HG02610 (cell line): ENCODE results near the gene MAGOH.
A peak's percentile ranks its signal among the peaks of the same experiment; 100 is the strongest.

Source experiments
- ATAC-seq: cut with Tn5 transposase; IDR thresholded peaks from one replicate; pipeline ENCODE4 v1.9.1; 2021; ENCODE audit warnings: mild to moderate bottlenecking, moderate library complexity; ENCODE audit not compliant: unreplicated experiment

Gene MAGOH

DNA sequence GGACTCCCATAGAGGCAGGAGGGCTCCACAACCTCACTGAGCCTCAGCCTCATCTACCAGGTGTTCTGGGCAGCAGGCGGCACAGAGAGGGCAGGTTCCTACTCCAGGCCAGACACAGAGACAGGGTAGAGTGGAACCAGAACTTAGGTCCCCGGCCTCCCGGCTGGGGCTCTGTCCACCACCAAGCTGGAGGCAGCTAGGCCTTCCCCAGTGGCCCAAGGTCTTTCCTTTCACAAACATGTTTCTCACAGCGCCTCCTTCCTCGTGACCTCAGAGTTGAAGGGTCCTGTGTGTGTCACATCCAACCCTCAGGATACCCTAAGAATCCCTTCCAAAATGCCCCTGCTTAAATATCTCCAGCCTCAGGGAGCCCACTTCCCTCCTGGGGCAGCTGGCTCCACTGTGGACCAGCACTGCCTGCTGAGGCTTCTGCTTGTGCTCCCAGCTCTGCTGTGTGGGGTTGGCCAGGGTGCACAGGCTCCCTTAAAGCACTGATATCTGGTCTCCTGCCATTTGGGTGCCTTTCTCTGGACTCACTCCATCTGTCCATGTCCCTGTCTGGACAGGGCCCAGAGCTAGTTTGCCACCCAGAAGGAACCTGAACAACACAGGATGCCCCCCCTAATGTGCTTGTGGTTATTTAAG, 33.2 kb upstream of the MAGOH start:
- ATAC-seq, result no peak

DNA sequence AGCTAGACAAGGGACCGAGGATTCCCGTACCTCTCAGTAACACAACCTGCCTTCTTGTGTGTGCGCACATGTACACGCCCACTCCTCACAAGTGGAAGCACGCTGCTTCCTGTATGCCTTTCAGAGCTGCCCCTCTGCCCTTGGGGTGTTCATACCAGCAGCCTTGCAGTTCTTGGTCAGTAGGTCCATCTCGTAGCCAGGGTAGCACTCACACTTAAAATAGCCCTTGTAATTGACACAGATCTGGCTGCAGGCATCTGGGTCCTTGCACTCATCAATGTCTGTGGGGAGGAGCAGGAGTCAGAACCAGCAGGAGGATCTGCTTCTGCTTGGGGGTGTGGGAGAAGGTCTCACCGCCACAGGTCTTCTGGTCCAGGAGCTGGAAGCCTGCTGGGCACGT, 32.6 kb upstream of the MAGOH start:
- ATAC-seq, result no peak

DNA sequence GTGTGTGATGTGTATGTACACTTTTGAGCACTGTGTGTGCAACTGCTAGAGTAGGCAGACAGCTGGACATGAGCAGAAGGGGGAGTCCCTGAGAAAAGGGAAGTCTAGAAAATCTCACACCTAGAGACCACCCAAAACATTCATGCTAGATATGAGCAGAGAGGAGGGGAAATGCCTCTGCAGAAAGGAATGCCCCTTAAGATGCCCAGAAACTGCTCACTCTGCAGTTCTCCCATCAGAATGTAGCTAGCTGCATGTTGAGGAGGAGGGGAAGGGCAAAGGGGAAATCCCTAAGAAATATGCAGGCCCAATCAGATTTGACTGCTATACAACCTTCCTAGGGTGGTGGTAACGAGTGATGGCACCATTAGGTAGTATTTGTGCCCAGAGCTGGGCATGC, 31.8 kb upstream of the MAGOH start:
- peak; percentile 50 for ATAC-seq

DNA sequence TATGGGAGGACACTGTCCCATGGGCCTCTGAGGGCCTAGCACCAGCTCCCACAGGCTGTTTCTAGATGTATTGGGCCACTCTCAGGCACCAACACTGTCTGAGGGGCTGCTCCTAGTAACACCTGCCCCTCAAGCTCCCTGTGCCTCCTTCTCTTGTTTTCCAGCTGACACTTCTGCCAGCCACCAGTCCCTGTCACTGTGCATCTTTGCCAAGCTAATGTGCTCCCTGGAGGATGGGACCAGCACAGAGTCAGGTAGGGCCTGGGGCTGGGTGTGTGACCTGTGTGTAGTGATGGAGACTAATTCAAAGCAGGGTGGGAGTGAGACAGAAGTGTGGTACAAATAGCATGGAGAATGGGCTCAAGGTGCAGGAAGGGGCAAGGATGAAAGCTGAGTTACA, 29.4 kb upstream of the MAGOH start:
- no peak for ATAC-seq

DNA sequence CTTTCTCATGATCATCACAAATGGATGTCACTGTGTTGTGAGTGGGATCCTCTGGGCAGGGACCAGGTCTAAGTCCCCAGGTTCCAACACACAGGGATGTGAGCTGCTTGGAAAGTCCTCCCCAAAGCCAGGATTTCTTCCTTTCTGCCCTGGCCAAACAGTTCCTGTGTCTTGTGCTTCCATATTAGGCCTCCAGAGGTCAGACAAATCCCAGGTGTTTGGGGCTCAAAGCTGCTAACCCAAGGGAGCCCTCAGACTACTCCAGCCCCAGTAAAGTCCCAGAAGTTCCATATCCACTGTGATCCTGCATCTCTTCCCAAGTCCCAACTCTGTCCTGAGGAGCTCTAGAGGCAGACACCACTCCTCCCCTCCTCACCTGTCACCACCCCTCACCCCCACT, 27.7 kb upstream of the MAGOH start:
- no peak for ATAC-seq

DNA sequence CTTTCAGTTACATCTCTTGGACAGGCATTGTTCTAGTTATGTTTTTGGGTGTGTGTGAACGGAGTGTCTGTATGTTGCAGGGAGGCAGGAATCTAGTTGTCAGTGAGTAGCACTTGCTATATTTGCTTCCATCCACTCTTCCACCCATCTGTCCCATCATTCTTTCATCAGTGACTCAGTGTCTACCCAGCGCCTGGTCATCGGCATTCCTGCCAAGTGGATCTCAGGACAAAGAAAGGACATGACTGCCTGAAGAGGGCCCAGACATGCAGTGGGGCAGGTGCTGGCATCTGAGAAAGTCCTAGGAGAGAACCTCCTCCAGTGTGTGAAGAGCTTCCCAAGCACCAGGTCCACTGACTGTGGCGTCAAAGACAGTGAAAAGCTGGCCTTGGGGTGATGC, 27.3 kb upstream of the MAGOH start:
- ATAC-seq, result no peak

DNA sequence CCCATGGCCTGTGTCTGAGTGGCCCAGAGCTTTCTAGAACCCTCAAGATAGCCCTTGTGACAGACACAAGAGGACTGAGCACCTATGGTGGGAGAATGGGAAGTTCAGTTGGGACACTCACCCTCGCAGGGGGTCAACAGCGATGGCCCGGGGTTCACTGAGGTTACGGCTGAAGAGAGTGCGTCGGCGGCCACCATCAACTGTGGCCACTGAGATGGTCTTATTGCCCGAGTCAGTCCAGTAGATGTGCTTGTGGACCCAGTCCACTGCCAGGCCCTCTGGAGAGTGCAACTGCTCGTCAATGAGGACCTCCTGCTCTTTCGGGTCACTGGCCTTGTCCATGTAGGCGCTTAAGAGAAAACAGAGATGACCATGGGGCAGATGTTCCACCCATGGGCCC, 25.7 kb upstream of the MAGOH start:
- no peak for ATAC-seq

DNA sequence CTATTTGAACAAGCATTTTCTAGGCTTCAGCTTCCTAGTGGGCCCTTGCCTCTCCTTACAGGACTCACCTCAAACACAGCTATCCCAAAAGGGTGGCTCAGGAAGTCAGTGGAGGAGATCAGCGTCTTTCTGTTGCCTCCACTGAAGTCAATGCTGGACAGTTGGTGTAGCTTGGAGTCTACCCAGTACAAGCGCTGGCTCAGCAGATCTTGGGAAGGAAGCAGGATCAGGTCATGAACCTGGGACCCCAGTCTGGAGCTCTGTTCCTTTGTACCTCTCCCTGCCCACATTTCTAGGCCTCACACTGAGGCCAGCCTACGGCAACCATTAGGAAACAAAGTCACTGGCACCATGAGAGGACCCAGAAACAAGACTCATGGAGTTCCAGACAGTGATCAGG, 23.7 kb upstream of the MAGOH start:
- ATAC-seq, result no peak

DNA sequence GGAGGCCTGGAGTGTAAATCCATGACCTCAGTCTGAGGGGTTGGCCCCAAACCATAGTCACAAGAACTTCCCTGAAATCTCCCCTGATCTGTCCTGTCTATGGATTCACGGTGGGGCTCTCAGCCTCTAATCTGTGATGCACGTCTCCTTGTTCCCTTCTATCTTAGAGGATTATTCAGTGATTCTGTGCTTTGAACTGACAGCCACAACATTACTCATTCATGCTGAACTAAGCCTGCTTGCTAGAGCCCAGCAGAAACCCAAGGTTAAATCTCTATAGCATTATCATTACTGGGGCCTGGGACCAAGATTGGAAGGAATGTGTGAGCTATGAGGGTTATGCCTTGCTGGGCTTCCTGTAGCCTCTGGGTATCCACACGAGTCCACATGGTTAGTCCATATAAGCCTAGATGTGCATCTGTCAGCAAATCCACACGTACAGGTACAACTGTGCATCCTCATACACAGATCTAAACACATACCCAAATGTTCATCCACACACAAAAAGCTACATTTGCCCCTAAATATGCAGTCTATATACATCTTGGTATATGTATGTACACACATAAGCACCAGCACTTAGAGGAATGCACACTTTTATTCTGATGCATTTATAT, 22.4 kb upstream of the MAGOH start:
- ATAC-seq, result no peak

DNA sequence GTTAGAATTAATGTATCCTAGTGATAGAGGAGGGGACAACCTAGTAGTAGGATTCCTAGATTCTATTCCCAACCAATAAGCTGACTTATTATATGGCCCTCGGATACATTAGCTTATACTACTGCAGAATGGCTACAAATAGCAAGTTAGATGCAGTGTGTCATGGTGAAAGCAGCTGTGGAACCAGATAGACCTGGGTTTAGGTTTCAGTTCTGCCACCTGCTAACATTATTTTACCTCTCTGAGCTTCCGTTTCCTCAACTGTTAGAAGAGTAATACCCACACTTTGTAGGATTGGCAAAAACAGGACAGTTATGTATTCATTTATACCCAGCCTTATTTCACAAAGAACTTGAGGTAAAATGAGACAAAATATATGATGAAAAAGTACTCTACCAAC, 21.6 kb upstream of the MAGOH start:
- peak; percentile 70 for ATAC-seq

DNA sequence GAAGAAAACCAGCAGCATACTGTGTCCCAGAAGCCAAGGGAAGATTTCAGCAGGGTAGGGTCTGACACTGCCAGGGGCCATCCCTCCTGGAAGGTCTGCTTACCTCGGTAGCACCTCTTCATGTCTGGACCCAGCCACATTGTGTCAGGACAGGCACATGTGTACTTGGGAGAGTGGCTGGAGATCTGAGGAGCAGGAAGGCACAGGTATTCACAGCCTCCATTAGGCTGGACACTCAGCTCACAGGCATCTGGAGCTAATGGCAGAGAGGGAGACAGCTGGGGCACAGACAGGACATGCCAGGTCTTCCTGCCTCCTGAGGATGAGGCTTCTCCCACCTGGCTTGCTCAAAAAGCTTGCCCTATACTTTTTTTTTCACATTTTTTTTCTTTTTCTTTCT, 19.9 kb upstream of the MAGOH start:
- no peak for ATAC-seq

DNA sequence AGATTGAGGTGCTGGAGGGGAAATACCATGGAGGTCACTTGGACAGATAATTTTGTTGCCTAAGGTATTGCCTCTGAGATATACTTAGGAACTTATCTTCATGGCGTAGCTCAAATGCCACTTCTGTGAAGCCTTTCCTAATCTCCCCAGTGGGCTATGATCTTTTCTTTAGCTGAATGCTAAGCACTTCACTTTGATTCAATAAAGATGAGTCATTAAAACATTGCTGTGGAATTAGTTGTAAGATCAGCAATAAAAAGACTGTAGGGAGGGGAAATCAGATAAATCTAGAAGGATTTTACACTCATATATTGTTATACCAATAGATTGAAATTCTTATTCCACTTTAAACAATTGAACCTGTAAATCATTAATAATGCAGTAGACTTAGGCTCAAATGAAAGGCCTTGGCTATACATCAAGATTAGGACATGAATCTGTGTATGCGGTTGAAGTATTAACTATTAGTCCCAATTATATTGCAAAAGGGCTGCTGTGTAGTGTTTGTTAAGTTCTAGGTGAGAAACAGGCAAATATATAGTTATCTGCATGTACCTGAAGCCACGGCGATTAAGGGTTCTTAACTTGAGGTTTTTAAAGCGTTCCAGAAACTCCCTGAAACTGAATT, 19.2 kb upstream of the MAGOH start:
- no peak for ATAC-seq

DNA sequence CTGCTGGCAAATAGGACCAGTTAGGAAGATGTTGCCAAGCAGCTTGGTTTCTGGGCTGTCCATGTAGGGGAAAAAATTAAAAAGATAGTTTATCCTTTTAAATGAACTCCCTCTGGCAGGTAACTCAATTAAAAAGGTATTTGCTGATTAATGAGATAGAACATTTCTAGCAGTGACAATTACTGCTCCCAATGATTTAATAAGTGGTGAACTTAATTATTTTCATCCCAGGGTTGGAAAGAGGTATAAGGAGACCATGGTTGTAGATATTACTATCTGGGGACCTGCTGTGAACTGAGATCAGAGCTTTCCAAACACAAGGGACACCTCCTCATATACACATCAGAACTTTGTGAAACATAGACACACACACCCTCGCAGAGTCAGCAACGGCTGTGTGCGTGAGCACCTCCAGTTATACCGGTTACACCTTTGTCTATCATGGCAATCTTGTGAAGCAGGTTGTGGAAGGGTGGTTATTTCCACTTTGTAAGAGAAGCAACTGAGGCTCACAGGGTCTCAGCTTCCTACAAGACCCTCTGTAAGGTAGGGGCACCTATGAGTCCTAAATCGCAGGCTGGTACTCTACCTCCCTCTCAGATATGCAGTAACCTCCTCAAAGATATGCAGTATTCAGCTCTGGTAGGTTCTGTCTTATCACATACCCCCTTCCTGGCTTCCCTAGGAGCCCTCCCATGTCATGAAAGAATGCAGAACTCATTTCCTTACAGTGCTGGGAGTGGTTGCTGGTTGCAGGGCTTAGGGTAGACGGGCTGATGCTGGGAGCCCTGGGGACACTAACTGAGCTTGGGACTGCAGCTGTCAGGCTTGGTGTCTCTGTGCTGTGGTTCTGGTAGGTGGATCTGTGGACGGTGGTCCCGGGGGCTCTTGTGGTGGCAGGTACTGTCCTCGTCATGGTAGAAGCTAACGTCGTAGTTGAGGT, 18.5 kb upstream of the MAGOH start:
- ATAC-seq, result no peak

DNA sequence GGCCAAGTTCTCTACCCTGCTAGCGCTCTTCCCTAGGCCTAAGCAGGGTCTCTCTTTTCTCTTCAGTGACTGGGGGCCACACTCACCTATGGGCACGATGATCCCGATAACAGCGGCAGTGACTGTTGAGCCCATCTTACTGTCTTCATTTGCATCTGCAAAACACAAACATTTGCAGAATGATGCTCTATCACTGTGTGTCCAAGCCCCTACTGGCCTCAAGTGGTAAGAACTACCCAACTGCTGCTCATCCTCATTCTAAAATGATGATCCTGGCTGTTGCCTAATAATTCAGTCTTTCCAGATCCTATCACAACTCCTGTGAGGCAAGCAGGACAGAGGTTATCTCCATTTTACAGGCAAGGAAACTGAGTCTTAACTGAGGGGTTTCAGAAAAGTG, 16.7 kb upstream of the MAGOH start:
- ATAC-seq, result no peak

DNA sequence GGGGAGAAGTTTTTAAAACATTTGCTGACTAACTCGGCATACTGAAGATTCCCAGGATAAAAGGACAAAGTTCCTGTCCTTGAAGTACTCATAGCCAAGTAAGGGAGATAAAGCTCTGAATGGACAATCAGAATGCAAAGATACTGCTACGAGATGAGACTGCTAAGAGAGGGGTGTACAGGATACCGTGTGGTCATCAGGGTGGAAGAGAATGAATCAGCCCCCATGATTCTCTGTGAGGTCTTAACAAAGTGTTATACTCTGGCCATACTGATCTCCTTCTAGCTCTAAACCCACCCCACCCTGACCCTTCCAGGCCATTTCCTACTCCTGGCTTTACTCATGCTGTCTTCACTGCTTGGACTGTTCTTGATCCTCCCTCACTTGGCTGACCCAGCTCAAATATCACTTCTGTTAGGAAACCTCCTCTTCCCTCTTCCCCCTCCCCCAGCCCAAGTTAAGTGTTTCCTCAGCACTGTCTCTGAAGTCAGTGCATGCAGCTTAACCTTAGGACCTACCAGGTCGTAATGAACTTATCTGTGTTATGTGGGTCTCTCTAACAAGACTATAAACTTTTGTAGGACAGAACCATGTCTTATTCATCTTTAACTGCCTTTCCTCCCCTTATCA, 15.8 kb upstream of the MAGOH start:
- no peak for ATAC-seq

DNA sequence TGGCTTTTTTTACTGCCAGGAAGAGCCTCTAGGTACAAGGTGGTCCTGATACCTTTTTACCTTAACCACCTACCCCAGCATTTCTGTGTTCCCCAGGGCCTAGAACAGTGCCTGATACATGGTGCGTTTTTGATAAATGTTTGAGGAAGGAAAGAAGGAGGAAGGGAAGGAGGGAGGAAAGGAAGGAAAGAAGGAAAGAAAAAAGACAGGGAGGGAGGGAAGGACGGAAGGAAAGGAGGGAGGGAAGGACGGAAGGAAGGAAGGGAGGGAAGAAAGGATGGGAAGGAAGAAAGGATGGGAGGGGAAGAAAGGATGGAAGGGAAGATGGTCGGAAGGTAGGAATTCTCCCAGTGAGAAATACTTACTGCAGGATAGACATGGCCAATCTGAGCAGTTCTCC, 12.0 kb upstream of the MAGOH start:
- ATAC-seq, result no peak

DNA sequence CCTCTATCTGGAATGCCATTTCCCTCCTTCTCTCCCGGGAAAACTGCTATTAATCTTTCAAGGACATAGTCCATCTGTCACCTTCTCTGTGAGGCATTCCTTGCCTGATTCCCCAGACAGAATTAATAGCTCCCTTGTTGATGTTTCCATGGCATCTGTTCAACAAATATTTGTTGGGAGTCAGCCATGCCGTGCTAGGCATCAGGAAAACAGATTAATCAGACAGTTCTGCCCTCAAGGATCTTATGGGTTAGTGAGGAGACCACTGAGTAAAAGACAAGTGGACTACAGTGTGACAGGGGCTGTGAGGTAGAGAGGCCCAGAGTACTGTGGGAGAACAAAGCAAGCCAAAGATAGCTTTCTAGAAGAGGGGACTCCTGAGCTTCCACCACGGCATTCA, 11.4 kb upstream of the MAGOH start:
- ATAC-seq, result no peak

DNA sequence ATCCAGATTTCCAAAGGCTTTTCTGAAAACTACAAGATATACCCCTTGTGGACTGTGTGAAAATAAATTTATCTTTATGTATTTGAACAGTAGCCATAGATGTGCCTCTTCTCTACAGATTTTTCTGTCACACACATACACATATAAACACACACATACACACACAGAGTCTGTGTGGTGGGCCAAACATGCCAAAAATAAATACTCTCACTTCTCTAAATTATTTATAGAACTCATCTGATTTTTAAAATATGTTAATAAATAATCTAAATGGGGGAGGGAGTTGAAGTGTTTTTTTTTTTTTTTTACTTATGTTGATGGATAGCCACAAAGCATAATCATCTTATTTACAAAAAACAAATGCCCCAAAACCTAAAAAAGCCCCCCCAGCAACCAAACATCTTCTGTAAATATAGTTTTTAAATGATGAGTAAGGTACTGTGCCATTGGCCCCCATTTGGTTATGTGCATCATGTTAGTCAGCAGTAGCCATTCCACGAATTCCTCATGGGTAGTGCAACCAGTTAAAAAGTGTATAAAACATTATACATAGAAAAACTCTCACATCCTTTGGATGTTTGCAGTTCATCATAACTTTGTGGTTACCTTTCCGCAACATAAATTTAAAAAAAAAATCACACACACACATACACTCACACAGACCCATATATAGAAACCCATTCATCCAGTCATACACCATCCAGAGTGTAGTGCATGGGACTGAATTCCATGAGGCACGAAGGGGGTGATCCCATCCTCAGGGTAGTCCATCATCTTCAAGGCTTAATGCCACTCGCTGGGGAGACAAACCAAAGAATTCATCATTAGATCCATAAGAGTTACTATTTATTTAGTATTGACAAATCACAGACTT, 8.2 kb upstream of the MAGOH start:
- no peak for ATAC-seq

DNA sequence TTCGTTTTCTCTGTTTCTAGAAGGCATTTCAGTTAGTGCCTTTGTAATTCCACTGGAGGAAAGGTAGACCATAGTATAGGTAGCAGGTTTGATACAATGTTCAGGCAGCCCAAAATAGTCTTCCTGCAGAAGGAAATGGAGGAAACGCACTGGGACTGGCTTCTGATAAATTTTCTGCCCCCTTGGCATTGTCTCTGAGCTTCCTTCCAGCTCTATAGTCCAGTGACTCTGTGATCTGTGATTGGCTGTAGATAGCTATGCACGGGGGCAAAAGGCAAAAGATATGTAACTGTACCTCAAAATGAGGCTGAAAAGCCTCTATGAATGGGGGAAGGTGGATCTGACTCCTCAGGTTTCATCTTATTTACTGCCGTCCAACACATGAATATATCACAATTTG, 5.8 kb upstream of the MAGOH start:
- no peak for ATAC-seq

DNA sequence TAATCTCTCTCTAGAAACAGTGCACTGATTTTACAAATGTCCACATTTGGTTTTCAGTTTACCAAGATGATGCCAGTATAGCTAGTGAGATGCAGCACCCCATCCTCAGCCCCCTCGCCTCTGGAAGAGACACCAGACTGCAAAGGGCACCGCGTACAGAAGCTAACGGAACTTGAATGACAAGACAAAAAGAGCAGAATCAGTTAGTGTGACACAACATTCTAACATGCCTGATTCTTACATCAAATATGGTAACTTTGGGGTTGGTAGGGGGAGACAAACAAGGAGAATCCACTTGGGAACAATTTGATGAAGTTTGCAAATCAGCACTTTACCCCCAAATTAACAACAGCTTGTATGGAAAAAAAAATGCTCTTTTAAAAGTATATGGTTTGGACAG, 4.1 kb upstream of the MAGOH start:
- no peak for ATAC-seq
